Measurements from ENCODE around the gene NEDD4L.

DNA sequence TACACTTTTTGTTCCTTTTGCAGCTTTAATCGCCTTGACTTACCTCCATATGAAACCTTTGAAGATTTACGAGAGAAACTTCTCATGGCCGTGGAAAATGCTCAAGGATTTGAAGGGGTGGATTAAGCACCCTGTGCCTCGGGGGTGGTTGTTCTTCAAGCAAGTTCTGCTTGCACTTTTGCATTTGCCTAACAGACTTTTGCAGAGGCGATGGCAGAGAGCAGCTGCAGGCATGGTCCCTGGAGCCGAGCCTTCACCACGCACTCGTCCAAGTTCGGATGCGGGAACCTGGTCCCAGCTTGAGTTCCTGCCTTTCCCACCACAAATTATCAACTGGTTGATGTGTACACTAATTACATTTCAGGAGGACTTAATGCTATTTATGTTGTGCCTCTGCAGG, 352.1 kb downstream of the NEDD4L start:
- no peak for TF ChIP-seq ZNF394 (tag by site-specific recombination; IDR thresholded peaks at IDR 0.05; ENCODE audit: borderline replicate concordance)
- TF ChIP-seq ZNF114 (tag by site-specific recombination; IDR thresholded peaks at IDR 0.05) = no peak
- no peak for TF ChIP-seq ZNF202 (tag by site-specific recombination; IDR thresholded peaks at IDR 0.05; ENCODE audit: borderline replicate concordance)
- TF ChIP-seq, protein P1, sequence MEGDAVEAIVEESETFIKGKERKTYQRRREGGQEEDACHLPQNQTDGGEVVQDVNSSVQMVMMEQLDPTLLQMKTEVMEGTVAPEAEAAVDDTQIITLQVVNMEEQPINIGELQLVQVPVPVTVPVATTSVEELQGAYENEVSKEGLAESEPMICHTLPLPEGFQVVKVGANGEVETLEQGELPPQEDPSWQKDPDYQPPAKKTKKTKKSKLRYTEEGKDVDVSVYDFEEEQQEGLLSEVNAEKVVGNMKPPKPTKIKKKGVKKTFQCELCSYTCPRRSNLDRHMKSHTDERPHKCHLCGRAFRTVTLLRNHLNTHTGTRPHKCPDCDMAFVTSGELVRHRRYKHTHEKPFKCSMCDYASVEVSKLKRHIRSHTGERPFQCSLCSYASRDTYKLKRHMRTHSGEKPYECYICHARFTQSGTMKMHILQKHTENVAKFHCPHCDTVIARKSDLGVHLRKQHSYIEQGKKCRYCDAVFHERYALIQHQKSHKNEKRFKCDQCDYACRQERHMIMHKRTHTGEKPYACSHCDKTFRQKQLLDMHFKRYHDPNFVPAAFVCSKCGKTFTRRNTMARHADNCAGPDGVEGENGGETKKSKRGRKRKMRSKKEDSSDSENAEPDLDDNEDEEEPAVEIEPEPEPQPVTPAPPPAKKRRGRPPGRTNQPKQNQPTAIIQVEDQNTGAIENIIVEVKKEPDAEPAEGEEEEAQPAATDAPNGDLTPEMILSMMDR (tag by site-specific recombination; IDR thresholded peaks at IDR 0.05) = no peak
- TF ChIP-seq ZXDB (tag by site-specific recombination; IDR thresholded peaks at IDR 0.05) = no peak
- no peak for TF ChIP-seq ZNF785 (tag by site-specific recombination; IDR thresholded peaks at IDR 0.05)
- no peak for TF ChIP-seq ZNF558 (tag by site-specific recombination; IDR thresholded peaks at IDR 0.05)
- no peak for TF ChIP-seq ZNF837 (tag by site-specific recombination; IDR thresholded peaks at IDR 0.05)
- TF ChIP-seq, protein P2, sequence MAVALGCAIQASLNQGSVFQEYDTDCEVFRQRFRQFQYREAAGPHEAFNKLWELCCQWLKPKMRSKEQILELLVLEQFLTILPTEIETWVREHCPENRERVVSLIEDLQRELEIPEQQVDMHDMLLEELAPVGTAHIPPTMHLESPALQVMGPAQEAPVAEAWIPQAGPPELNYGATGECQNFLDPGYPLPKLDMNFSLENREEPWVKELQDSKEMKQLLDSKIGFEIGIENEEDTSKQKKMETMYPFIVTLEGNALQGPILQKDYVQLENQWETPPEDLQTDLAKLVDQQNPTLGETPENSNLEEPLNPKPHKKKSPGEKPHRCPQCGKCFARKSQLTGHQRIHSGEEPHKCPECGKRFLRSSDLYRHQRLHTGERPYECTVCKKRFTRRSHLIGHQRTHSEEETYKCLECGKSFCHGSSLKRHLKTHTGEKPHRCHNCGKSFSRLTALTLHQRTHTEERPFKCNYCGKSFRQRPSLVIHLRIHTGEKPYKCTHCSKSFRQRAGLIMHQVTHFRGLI (tag by site-specific recombination; IDR thresholded peaks at IDR 0.05) = no peak
- TF ChIP-seq ZNF548 (tag by site-specific recombination; IDR thresholded peaks at IDR 0.05) = no peak
- no peak for TF ChIP-seq ZNF792 (tag by site-specific recombination; IDR thresholded peaks at IDR 0.05)
- no peak for TF ChIP-seq ZNF146 (tag by site-specific recombination; IDR thresholded peaks at IDR 0.05)
- TF ChIP-seq, protein P3, sequence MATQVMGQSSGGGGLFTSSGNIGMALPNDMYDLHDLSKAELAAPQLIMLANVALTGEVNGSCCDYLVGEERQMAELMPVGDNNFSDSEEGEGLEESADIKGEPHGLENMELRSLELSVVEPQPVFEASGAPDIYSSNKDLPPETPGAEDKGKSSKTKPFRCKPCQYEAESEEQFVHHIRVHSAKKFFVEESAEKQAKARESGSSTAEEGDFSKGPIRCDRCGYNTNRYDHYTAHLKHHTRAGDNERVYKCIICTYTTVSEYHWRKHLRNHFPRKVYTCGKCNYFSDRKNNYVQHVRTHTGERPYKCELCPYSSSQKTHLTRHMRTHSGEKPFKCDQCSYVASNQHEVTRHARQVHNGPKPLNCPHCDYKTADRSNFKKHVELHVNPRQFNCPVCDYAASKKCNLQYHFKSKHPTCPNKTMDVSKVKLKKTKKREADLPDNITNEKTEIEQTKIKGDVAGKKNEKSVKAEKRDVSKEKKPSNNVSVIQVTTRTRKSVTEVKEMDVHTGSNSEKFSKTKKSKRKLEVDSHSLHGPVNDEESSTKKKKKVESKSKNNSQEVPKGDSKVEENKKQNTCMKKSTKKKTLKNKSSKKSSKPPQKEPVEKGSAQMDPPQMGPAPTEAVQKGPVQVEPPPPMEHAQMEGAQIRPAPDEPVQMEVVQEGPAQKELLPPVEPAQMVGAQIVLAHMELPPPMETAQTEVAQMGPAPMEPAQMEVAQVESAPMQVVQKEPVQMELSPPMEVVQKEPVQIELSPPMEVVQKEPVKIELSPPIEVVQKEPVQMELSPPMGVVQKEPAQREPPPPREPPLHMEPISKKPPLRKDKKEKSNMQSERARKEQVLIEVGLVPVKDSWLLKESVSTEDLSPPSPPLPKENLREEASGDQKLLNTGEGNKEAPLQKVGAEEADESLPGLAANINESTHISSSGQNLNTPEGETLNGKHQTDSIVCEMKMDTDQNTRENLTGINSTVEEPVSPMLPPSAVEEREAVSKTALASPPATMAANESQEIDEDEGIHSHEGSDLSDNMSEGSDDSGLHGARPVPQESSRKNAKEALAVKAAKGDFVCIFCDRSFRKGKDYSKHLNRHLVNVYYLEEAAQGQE (tag by site-specific recombination; IDR thresholded peaks at IDR 0.05) = no peak
- TF ChIP-seq, protein P4, sequence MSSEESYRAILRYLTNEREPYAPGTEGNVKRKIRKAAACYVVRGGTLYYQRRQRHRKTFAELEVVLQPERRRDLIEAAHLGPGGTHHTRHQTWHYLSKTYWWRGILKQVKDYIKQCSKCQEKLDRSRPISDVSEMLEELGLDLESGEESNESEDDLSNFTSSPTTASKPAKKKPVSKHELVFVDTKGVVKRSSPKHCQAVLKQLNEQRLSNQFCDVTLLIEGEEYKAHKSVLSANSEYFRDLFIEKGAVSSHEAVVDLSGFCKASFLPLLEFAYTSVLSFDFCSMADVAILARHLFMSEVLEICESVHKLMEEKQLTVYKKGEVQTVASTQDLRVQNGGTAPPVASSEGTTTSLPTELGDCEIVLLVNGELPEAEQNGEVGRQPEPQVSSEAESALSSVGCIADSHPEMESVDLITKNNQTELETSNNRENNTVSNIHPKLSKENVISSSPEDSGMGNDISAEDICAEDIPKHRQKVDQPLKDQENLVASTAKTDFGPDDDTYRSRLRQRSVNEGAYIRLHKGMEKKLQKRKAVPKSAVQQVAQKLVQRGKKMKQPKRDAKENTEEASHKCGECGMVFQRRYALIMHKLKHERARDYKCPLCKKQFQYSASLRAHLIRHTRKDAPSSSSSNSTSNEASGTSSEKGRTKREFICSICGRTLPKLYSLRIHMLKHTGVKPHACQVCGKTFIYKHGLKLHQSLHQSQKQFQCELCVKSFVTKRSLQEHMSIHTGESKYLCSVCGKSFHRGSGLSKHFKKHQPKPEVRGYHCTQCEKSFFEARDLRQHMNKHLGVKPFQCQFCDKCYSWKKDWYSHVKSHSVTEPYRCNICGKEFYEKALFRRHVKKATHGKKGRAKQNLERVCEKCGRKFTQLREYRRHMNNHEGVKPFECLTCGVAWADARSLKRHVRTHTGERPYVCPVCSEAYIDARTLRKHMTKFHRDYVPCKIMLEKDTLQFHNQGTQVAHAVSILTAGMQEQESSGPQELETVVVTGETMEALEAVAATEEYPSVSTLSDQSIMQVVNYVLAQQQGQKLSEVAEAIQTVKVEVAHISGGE (tag by site-specific recombination; conservative IDR thresholded peaks at IDR 0.05; ENCODE audit: low read depth) = no peak
